ENCODE results near the gene ETV6.

ETV6 gene

DNA sequence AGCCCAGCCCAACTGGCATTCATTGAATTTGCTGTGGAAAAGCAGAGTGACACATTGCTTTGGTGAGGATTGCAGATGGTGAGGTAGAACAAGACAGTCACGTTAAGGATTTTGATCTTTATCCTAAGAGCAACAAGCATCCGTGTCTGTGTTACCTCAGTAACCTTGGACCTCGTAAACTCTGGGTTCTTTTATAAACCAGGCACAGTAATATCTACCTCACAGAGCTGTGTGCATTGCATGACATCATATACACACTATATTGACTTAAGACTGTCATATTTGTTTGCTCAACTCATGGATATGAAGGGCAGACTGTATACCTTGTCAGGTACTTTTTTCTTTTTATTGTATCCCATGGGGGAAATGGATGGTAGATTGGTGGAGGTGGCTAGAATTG, 156.2 kb downstream of the ETV6 start:
- DNase-seq (ENCODE audit: low spot score) = no peak

DNA sequence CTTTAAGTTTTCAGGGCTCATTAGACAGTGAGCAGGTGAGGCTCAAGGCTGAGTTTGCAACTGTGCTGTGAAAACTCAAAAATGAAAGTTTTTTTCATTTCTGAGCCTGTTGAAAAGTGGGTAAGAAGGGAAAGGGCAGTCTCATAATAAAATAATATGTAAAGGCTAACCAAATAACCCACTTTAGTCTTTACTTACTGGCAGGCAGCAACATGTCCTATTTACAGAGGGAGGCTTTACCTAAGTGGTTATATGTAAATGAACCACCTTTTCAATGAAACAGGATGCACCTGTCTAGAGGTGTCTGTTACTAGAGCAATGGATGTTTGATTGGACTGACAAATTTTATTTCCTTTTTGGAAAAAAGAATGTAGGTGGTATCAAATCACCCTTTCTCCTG, 158.0 kb downstream of the ETV6 start:
- no peak for DNase-seq (ENCODE audit: low spot score)

DNA sequence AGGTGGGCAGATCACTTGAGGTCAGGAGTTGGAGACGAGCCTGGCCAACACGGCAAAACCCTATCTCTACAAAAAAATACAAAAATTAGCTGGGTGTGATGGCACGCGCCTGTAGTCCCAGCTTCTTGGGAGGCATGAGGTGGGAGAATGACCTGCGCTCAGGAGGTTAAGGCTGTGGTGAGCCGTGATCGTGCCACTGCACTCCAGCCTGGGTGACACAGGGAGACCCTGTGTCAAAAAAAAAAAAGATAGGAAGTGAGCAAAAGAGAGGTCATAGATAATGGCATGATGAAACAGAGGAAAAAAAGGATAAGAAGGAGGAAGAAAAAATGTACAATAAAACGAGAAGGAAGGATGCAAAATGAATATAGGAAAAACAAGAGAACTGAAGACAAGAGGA, 159.5 kb downstream of the ETV6 start:
- DNase-seq (ENCODE audit: low spot score) = no peak

DNA sequence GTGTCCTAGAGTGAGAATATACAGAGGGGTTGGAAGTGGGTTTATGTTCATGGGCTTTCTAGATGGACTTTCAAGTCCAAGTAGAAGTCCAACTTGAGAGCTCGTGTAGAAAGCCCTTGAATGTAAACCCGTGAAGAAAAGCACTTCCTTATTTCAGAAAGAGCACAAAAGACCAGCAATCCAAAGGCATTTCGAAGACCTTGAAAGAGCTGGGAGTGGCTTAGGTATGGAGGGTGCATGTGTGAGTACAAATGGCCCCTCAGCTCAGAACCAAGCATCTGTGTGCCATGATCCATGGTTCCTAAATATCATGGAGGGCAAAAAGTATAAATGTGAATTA, 160.7 kb downstream of the ETV6 start:
- no peak for DNase-seq (ENCODE audit: low spot score)

DNA sequence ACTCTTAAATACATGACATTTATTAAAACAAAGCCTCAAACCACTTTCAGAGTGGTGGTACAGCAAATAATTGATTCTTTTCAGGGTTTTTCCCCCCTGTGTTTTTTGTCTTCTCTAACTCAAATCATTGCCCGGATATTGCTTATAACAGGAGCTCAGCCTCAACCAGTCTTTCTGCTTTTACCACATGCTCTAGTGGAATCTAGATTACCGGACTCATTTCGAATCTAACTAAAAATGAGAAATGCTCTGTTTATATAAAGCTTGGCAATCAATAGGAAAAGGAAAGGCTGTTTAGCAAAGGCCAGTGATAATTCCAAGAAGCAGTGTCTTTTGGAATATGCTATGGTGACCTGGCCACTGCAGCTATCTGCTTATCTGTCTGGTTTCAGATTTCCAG, 161.5 kb downstream of the ETV6 start:
- DNase-seq (ENCODE audit: low spot score) = no peak

DNA sequence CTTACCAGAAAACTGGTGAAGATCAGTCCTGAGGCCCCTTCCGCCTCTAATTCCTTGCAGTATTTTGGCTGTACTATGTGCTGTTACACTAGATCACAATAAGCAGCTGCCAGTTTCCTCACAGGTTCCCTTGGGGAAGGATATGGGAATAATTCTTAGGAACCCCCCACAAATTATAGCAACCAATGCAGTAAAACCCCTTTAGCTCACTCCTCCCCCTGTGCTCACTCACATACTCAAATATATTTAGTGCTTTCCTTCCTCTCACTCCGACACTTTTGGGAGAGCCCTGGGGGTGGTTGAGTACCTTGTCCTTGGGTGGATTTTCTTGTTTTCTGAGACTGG, 162.7 kb downstream of the ETV6 start:
- DNase-seq (ENCODE audit: low spot score) = no peak

DNA sequence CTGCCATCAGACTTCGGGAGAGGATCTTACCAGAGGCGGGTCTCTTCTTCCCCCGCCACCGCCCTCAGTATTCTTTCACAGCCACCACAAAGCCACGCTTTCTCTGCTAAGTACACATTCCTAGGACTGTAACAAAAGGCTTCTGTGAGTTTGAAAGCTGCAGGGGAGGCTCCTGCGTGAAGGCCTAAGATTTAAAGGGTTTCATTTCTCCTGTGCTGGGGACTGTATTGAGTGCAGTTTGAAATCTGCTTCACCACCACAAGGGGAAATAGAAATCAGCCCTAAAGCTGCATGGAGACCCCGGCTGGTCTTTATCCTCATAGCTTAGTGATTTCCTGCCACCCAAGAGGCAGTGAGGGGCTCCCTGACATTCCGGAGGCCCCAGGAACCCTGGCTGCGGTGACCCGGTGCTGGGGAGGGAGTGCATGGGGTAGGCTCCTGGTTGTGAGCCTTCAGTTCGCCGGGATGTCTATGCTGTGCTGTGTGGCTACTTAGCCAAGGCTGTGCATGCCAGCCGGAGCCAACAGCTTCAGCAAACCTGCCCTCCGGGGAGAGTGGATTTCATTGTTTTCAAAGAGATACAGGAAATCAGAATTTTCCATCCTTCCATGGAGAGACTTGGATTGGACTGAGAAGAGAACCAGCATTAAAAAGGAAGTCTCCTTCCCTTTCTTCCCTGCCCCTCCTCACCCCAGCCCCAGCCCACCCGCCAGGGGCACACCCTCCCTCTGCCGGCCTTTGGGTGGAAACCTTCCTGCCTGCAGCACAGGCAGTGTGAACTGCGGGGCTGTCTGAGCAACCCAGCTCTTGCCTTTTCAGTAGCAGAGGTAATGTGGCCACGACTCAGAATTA, 163.3 kb downstream of the ETV6 start:
- no peak for DNase-seq (ENCODE audit: low spot score)

DNA sequence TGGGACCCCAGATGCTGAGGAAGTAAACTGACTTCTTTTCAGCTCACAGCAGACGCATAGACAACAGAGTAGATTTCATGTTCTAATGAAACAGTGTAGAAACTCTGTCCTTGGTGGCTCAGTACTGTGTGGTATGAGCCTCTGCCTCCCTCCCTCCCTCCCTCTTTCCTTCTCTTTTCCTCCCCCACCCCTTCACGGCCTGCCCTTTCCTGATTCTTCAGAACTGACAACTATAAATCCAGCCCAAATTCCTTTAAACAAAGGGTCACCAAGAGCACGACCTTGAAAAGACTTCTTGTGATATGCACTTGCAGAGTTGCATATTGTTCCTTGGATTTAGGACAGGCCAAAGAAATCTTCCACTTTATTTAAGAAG, 164.0 kb downstream of the ETV6 start:
- no peak for DNase-seq (ENCODE audit: low spot score)

DNA sequence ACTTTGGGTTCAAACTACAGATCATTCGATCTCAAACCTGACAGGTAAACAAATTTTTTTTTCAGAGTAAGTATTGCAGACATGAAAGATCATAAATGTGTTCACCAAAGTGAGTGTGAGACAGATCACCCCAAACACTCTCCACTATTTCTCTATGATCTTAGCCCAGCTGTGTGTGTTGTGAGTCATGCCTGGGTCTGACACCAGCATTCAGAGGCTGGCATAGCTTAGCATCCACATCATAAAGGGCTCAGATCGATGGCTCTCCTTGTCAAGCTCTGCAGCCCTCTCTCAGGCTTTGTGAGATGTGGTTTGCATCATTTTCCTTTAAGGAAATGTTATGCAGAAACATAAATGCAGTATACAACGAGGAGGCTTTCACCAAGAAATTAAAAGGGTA, 164.9 kb downstream of the ETV6 start:
- no peak for DNase-seq (ENCODE audit: low spot score)

DNA sequence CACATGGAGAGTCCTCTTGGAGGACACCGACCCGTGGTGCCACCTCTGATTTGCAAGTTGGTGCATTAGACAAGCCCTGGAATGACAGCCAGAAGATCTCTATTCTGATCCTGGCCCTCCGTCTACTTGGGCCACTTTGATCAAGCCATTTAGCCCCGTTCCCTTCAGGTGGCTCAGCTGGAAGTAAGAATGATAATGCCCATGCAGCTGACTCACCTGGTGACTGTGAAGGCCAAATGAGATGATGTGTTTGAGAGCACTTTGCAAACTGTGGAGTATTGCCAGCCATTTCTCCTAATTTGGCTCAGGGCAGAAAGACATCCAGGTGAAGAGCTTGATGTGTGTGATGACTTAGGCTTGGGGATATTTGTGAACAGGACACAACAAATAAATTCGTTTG, 165.9 kb downstream of the ETV6 start:
- no peak for DNase-seq (ENCODE audit: low spot score)

DNA sequence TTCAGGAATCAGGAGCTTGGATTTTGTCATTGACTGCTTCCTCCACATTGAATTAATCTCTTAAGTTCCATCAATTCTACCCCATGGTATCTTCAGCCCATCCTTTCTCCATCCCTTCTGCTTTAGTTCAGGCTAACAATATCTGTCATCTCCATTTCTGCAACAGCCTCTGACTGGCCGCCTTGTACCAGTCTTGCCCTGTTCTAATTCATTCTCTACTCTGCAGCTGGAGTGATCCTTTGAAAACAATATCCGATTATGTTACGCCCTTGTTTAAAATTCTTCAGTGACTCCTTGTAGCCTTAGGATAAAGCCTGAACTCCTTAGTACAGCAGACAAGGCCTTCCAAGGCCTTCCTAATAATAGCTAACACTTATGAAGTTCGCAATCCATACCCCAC, 170.2 kb downstream of the ETV6 start:
- DNase-seq (ENCODE audit: low spot score) = no peak

DNA sequence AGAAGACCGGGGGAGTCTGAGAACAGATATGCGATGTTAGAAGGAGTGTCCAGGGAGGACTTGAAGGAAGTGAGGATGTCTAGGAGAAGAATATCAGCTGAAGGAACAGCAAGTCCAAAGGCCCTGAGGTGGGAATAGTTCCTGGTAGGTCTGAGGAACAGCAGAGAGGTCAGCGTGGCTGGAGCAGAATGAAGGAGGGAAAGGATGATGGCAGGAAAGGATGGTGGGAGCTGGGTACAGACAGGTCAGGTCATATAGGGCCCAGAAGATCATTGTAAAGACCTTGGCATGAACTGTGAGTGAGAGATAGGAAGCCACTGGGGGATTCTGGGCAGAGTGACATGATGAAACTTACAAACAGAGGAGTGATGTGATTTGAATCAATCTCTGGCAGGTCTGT, 171.0 kb downstream of the ETV6 start:
- no peak for DNase-seq (ENCODE audit: low spot score)

DNA sequence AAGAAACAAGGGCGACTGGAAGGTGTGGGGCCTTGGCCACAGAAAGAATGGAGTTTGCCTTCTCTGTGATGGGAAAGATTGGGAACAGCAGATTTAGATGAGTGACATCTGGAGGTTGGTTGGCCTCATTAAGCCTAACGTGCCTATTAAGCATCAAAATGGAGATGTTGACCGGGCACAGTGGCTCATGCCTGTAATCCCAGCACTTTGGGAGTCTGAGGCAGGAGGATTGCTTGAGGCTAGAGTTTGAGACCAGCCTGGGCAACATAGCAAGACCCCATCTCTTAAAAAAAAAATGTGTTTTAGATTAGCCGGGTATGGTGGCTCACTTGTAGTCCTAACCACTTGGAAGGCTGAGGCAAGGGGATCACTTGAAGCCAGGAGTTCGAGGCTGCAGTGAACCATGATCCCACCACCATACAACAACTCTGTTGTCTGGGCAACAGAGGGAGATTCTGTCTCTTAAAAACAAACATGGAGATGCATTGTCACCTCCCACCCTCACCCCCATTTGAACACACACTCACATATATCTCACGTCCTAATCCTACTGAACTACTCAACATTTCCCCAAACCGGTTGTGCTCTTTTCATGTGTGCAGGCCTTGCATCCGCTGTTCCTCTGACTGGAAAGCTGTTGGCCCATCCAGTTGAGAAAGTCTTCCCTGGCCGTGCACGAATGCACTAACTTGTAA, 172.1 kb downstream of the ETV6 start:
- DNase-seq (ENCODE audit: low spot score) = no peak

DNA sequence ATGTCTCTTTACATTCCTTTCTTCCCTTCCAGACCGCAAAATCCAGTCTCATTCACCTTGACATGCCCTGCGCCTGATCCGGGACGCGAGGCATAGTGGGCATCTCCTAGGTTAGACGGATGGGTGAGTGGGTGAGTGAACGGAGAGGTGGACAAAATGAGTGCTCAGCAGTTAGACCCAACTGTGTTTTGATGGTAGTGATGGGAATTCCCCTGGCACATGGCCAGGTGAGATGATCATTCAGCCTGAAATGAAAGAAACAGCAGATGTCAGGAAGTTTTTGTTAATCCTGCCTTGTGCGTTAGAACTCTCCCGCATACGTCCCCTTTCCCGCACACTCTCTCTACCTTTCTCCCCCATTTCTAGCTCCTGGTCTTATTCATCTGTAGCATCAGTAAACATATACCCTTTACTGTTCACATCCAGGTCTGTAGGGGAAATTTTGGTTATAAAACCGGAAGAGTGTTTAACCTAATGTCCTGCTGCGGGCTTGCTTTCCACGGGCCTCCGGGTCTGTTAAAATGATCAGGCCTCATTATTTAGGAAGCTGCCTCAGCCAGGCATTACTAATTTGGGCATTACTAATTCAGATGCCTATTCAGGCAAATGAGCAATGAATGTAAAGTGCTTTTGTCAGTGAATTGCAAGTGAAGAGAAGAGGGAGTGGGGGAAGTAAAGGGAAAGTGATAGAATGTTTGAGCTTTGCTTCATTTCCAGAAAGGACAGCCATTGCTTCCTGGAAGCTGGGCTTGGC, 172.8 kb downstream of the ETV6 start:
- DNase-seq (ENCODE audit: low spot score) = no peak

DNA sequence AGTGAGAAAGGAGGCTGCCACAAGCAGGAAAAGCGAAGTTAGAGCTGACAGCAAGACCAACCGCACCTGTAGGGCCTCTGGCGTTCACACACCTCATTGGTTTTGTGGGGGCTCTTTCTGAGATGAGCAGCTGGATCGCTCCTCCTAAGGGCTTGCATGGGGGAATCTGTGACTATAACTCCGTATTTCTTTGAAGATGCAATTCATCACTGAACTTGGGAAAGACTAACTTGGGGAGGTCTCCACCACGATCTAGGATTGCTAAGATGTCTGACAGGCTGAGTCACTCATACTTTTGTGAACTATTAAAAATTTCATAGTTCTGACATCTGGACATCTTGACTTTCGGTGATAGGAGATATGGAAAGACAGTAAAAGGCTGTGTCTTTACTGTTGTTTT, 173.6 kb downstream of the ETV6 start:
- no peak for DNase-seq (ENCODE audit: low spot score)

DNA sequence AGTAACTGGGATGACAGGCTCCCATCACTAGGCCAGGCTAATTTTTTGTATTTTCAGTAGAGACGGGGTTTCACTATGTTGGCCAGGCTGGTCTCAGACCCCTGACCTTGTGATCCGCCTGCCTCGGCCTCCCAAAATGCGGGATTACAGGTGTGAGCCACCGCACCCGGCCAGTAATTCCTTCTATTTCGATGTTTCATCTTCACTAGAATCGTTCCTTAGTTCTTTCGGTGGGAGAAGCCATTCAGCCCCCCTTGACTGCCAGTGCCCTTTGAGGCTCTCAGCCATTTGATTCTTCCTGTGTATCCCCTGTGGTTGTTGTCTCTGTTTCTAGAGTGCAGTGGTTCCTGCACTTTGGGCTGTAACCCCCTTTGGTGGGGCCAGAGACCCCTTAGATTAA, 174.1 kb downstream of the ETV6 start:
- no peak for DNase-seq (ENCODE audit: low spot score)

DNA sequence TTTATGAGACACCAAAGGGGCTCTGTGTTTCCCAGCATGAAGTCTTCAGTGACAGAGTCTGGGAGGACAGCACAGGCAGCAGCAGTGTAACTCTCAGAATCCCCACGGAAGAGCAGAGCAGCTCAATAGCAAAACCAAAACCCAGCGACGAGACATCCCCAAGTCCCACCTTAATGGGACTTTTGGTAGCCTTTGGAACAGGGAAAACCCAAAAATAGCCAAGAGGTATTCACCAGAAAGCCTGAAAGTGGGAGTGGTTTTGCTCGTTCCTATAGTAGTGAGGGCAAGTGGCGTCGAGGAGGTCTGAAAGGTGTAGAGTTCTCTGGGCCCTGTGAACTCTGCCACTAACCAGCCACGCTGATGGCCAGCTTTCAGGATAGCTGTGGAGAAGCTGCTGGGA, 174.6 kb downstream of the ETV6 start:
- DNase-seq (ENCODE audit: low spot score) = no peak

DNA sequence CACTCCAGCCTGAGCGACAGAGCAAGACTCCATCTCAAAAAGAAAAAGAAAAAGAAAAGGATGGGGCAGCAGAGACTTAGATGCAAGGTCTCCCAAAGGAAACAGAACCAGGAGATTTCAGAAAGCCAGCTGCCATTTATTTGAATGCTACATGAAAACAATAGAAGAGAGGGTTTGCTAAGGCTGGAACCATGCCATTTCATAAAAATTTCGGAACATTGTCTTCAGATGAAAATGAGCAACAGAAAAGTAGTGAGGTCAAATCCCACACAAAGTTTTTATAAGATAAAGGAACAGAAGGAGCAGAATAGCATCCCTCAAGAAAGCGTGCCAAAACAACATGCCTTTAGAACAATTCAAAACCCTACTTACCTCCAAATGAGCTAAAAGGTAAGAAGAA, 175.3 kb downstream of the ETV6 start:
- DNase-seq (ENCODE audit: low spot score) = no peak

DNA sequence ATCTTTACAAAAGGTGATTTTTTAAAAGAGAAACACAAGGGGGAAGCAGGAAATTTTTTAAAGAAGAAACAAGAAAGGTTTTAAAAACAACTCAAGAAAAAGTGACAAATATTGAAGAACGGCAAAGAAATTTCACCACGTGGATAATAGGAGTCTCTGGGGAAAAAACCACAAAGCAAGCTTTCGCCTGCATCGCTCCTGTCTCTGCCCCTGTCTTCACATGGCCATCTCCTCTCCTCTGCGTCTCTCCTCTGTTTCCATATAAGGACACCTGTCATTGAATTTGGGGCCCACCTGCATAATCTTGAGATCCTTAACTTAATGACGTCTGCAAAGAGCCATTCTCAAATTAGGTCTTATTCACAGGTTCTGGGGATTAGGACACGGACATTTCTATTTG, 175.8 kb downstream of the ETV6 start:
- DNase-seq (ENCODE audit: low spot score) = no peak

DNA sequence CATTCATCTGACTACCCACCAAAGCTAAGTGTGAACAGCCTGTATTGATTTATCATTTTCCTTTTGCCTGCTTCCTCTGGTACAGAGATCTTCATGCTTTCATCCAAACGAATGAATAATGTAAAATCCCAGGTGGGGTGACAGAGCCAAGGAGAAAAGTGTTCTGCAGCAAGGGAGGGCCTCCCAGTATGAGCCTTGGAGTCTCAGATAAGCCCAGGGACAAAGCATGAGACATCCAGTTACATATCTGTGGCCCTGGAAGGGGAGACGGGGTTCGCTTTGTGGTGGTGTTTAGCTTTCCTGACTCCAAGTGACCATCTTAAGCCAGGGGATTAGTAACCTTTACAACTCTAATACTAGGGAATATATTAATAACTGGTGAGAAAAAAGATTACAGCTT, 177.1 kb downstream of the ETV6 start:
- DNase-seq (ENCODE audit: low spot score) = no peak

DNA sequence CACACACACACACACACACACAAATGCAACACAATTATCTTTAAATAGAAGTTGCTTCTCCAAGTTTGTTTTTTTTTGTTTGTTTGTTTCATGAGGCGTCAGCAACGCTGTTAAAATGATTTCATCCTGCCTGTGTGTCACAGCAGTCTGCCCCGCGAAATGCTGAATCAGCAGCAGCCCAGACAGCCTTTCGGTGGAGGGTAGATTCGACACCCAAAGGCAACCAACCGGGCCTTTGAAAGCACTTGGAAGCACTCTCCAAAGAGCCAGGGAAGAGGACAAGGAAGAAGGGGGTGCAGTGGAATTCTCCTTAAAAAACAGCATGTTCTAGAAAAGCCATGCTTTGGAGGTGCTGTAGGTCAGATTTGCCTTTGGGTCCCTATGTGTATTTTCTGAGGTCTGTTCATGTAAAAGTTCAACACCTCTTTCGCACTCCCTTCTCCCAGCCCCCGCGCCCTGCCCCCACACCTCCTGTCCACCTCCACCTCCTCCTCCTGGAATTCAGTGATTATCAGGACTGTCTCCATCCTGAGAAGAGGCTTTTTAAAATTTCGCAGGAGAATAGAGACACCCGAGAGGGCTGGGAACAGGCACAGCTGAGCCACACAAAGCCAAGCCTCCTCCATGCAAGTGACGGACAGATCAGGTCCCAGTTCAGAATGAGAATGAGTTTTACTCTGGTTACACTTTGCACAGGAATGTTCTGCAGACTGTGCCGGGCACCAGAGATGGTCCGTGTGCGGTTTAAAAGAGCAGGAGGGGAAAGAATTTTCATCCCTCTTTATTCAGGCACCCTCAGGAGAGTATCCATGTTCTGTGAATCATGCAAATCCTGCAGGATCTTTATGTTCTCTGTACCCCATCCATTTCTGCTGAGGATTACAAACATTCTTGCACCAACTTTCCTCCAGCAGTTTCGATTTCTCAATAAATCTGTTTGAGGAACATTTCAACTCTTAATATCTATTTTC, 177.9 kb downstream of the ETV6 start:
- no peak for DNase-seq (ENCODE audit: low spot score)

DNA sequence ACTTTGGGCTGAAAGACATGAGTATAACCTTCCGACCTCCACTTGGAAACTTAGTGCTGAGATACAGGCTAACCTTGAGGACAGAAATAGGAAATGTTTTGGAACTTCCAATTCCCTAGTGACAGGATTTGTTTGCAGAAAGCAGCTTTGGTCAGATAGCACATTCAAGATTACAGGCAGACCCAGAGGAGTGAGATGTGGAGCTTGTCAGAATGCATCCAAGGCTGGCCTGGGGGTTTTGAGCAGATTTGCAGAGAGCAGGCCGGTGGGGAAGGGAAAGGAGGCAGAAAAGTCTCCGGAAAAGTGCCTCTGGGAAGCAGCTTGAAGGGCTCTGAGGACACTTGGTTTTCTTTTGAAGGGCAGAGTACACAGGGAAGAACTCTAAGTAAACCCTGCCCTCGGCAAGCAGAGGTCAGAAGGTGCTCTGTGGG, 180.3 kb downstream of the ETV6 start:
- no peak for DNase-seq (ENCODE audit: low spot score)

All from HuH-7 (cell line).